Measurements from ENCODE around the gene ZNF608. TPM values are rescaled to one million over a fixed set of nuclear protein-coding genes. Genes with fewer than 3 reads are reported as not detected.

ZNF608 gene
- total RNA-seq, 1 experiment from 2014 or later, result 0.95 TPM

DNA sequence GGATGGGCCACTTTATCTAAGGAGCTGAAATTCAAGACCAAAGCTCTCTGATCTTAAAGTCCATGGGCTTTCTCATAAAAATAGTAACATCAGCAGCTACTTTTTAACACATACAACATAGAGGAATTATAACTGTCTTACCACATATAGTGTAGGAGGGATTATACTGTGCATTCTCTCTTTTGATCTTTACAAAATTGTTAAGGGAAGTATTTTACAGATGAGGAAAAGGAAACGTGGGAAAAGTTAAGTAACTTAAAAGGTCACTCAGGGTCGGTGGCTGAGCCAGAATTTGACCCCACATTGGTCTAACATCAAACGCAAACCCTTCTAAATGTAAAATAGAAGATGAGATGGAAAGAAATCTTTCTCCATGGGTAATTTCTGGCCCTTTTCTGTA lies 38.4 kb downstream of the ZNF608 start:
- TF ChIP-seq EZH2phosphoT487 (IDR thresholded peaks at IDR 0.05; ENCODE audit: borderline replicate concordance, low read length) (no peak), EZH2 (IDR thresholded peaks at IDR 0.05; ENCODE audit: low read length, unreplicated experiment) (no peak)
- TF ChIP-seq, protein P1, sequence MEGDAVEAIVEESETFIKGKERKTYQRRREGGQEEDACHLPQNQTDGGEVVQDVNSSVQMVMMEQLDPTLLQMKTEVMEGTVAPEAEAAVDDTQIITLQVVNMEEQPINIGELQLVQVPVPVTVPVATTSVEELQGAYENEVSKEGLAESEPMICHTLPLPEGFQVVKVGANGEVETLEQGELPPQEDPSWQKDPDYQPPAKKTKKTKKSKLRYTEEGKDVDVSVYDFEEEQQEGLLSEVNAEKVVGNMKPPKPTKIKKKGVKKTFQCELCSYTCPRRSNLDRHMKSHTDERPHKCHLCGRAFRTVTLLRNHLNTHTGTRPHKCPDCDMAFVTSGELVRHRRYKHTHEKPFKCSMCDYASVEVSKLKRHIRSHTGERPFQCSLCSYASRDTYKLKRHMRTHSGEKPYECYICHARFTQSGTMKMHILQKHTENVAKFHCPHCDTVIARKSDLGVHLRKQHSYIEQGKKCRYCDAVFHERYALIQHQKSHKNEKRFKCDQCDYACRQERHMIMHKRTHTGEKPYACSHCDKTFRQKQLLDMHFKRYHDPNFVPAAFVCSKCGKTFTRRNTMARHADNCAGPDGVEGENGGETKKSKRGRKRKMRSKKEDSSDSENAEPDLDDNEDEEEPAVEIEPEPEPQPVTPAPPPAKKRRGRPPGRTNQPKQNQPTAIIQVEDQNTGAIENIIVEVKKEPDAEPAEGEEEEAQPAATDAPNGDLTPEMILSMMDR (conservative IDR thresholded peaks at IDR 0.05; ENCODE audit: low read depth, low read length), result no peak
- POLR2A ChIA-PET (ENCODE audit: unreplicated experiment), result no interaction called here

DNA sequence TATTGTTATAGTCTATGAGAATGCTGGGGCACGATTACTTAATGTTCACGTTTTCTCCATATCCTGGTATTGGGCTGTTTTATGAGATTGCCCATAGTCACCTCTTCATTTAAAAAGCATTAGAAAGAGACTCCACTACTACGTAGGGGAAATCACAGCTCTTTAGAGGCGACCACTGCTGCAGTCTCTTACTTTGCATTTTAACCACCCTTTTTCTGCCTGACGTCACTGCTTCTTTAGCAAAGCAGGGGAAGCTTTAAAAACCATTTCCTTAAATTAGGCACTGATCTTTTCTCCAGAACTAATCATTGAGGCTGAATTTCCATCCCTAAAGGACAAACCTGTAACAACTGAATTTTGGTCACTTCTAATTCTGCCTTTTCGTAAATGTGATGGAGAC lies 38.9 kb downstream of the ZNF608 start:
- POLR2A ChIA-PET (ENCODE audit: unreplicated experiment), result no interaction called here
- intact Hi-C loops (cut with micrococcal nuclease), result no loop called here
- Histone ChIP-seq H3K9me2 (replicated peaks; ENCODE audit: low read length) (no peaks in the 10 kb centered on the region), H3K27me3 (ENCODE audit: low read length) (no peaks in the 10 kb centered on the region), H4K20me1 (ENCODE audit: low read length) (no peaks in the 10 kb centered on the region), H3K27ac (ENCODE audit: low read length) (no peak overlapping the region), H3K4me3 (ENCODE audit: low read length) (no peak overlapping the region), H3K79me2 (ENCODE audit: low read length) (no peaks in the 10 kb centered on the region), H2AFZ (ENCODE audit: low read length) (no peak overlapping the region), H3F3A (ENCODE audit: low read length, unreplicated experiment) (no peaks in the 10 kb centered on the region), H3K9me3 (ENCODE audit: low read length) (no peaks in the 10 kb centered on the region), H3K4me1 (ENCODE audit: insufficient read depth, low read length) (no peaks in the 10 kb centered on the region), H3K4me2 (ENCODE audit: low read length) (no peak overlapping the region), H3K36me3 (ENCODE audit: low read depth, low read length) (no peaks in the 10 kb centered on the region), H3K9ac (ENCODE audit: low read length) (no peak overlapping the region)
- DNase-seq, result no peak
- no peak for TF ChIP-seq EZH2phosphoT487 (IDR thresholded peaks at IDR 0.05; ENCODE audit: borderline replicate concordance, low read length)
- BruUV-seq (replicated peaks), result no TSS peak
- ATAC-seq, result no peak
- CTCF ChIA-PET, result no interaction called here

More for the DNA sequence above, 38.4 kb downstream of the ZNF608 start:
- Histone ChIP-seq H3K4me2 (ENCODE audit: low read length) (no peak overlapping the region), H3F3A (ENCODE audit: low read length, unreplicated experiment) (no peaks in the 10 kb centered on the region), H2AFZ (ENCODE audit: low read length) (no peak overlapping the region), H3K79me2 (ENCODE audit: low read length) (no peaks in the 10 kb centered on the region), H3K9me2 (replicated peaks; ENCODE audit: low read length) (no peaks in the 10 kb centered on the region), H3K27me3 (ENCODE audit: low read length) (no peaks in the 10 kb centered on the region), H3K9ac (ENCODE audit: low read length) (no peak overlapping the region), H4K20me1 (ENCODE audit: low read length) (no peaks in the 10 kb centered on the region), H3K27ac (ENCODE audit: low read length) (no peak overlapping the region), H3K4me1 (ENCODE audit: insufficient read depth, low read length) (no peaks in the 10 kb centered on the region), H3K9me3 (ENCODE audit: low read length) (no peaks in the 10 kb centered on the region), H3K36me3 (ENCODE audit: low read depth, low read length) (no peaks in the 10 kb centered on the region), H3K4me3 (ENCODE audit: low read length) (no peak overlapping the region)
- intact Hi-C loops (cut with micrococcal nuclease), result no loop called here
- no TSS peak for BruUV-seq (replicated peaks)
- CTCF ChIA-PET, result no interaction called here
- no peak for DNase-seq
- no peak for ATAC-seq

DNA sequence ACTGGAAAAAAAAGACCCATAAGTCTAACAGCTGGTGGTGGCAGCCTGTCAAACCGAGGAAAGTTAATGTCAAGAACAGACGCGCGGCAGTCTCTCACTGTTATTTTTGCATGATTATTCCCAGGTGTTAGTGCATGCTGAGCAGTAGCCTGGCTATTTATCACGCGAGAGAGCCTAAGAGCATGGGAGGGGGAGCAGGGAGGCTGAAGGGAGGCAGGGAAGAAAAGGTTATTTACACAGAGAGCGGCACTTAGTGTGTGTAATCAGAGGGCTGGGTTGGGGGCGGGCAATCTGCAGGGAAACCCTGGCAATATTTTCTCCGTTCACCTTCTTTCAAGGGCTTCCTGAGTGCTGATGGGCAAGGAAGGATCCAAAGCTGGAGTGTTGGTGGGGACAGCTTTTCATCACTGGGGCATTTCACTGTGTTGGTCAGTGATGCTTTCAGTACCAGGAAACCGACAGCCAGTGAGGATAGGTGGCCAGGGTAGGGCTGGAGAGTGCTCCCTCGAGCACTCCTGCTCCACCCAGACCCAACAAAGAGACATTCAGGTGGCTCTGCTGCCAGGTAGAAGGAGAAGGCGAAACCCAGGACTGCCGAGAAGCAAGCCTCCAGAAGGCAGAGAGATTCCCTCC lies 39.6 kb downstream of the ZNF608 start:
- H3K9me2 ChIP-seq (replicated peaks; ENCODE audit: low read length), result no peaks in the 10 kb centered on the region
- ATAC-seq (no peak), DNase-seq (no peak)
- no peaks in the 10 kb centered on the region for H3K36me3 ChIP-seq (ENCODE audit: low read depth, low read length)
- no peak overlapping the region for H3K4me2 ChIP-seq (ENCODE audit: low read length)
- no peaks in the 10 kb centered on the region for H3K79me2 ChIP-seq (ENCODE audit: low read length)
- CTCF ChIA-PET, result no interaction called here
- H4K20me1 ChIP-seq (ENCODE audit: low read length), result no peaks in the 10 kb centered on the region
- POLR2A ChIA-PET (ENCODE audit: unreplicated experiment), result no interaction called here
- no peak overlapping the region for H3K4me3 ChIP-seq (ENCODE audit: low read length)
- H3K9me3 ChIP-seq (ENCODE audit: low read length), result no peaks in the 10 kb centered on the region
- intact Hi-C loops (cut with micrococcal nuclease), result no loop called here
- no peak overlapping the region for H3K9ac ChIP-seq (ENCODE audit: low read length)
- H3K4me1 ChIP-seq (ENCODE audit: insufficient read depth, low read length), result no peaks in the 10 kb centered on the region
- no peaks in the 10 kb centered on the region for H3K27me3 ChIP-seq (ENCODE audit: low read length)
- TF ChIP-seq, protein P1 (conservative IDR thresholded peaks at IDR 0.05; ENCODE audit: low read depth, low read length), result no peak
- BruUV-seq (replicated peaks), result no TSS peak
- H3K27ac ChIP-seq (ENCODE audit: low read length), result no peak overlapping the region
- H3F3A ChIP-seq (ENCODE audit: low read length, unreplicated experiment), result no peaks in the 10 kb centered on the region
- H2AFZ ChIP-seq (ENCODE audit: low read length), result no peak overlapping the region

Measured in PC-3 (cell line).